ENCODE data around the gene GAPVD1.
A peak's percentile ranks its signal among the peaks of the same experiment; 100 is the strongest.

The GAPVD1 gene

GRCh38 chr9:125321496-125321895 lies 59.9 kb downstream of the GAPVD1 start:
- no peak for DNase-seq

GRCh38 chr9:125323615-125324014 lies 62.0 kb downstream of the GAPVD1 start:
- no peak for DNase-seq

- DNase-seq, result no peak
These were observed 64.2 kb downstream of the GAPVD1 start for GRCh38 chr9:125325826-125326225.

- no peak for DNase-seq
These were observed 68.4 kb downstream of the GAPVD1 start for GRCh38 chr9:125329978-125330377.

- no peak for DNase-seq
These were observed 69.0 kb downstream of the GAPVD1 start for GRCh38 chr9:125330587-125330986.

GRCh38 chr9:125332527-125332926 lies 70.9 kb downstream of the GAPVD1 start:
- no peak for DNase-seq

GRCh38 chr9:125337236-125337635 lies 75.6 kb downstream of the GAPVD1 start:
- DNase-seq, result no peak

- no peak for DNase-seq
These were observed 77.3 kb downstream of the GAPVD1 start for GRCh38 chr9:125338929-125339328.

- no peak for DNase-seq
These were observed 79.9 kb downstream of the GAPVD1 start for GRCh38 chr9:125341566-125341965.

- no peak for DNase-seq
These were observed 82.1 kb downstream of the GAPVD1 start for GRCh38 chr9:125343518-125344275.

- DNase-seq, result no peak
These were observed 84.6 kb downstream of the GAPVD1 start for GRCh38 chr9:125346080-125346732.

- no peak for DNase-seq
These were observed 94.0 kb downstream of the GAPVD1 start for GRCh38 chr9:125355601-125356000.

GRCh38 chr9:125356032-125356431 lies 94.4 kb downstream of the GAPVD1 start:
- no peak for DNase-seq

GRCh38 chr9:125359011-125359410 lies 97.4 kb downstream of the GAPVD1 start:
- DNase-seq, result no peak

GRCh38 chr9:125360601-125361000 lies 99.0 kb downstream of the GAPVD1 start:
- no peak for DNase-seq

GRCh38 chr9:125361837-125362531 lies 100.4 kb downstream of the GAPVD1 start:
- DNase-seq, result no peak

GRCh38 chr9:125366676-125367075 lies 105.0 kb downstream of the GAPVD1 start:
- no peak for DNase-seq

GRCh38 chr9:125370786-125371185 lies 109.2 kb downstream of the GAPVD1 start:
- no peak for DNase-seq

- DNase-seq, result no peak
These were observed 111.0 kb downstream of the GAPVD1 start for GRCh38 chr9:125372441-125373226.

- DNase-seq, result peak; percentile 37
These were observed 113.0 kb downstream of the GAPVD1 start for GRCh38 chr9:125374443-125375309.

GRCh38 chr9:125375820-125376219 lies 114.2 kb downstream of the GAPVD1 start:
- DNase-seq, result no peak

All from activated effector memory CD4-positive, alpha-beta T cell treated with Interleukin-2 at 50 U/mL for 16 hours (primary cell).